ENCODE results near the gene NR1H3.

DNA sequence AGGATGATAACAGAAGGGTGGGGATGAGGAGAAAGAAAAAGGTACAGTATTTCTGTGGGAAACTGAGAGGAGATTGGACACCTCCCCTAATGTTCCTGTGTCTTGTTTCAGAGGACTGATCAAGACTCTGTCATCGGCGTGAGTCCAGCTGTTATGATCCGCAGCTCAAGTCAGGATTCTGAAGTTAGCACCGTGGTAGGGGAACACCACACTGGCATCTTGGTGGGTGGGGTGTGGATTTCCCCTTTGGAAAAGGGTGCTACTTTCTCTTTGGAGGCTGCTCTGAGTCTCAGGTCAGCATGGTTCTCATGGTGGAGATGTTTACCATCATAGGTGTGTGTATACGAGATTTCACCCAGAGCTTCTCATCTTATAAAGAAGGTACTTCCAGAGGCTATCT is 37.6 kb downstream of the NR1H3 start:
- TF ChIP-seq POLR2AphosphoS5 (IDR thresholded peaks at IDR 0.05): no peak
- TF ChIP-seq POLR2A (IDR thresholded peaks at IDR 0.05): no peak
